ENCODE data around the gene MYL6B. TPM values are rescaled to one million over a fixed set of nuclear protein-coding genes. Genes with fewer than 3 reads are reported as not detected.

MYL6B gene
- total RNA-seq, 4 donors from 2014 or later, result 43.5 to 80.4 (median 59.1) TPM

GRCh38 chr12:56137853-56138571 is 14.4 kb upstream of the MYL6B start:
- WGBS, 2 donors, result 93 to 96% methylated on average over 14 of the region's 14 CpGs
- peaks cover 0 to 99% (median 61%) of the 10 kb centered on the region in 3 donors for H3K36me3 ChIP-seq
- no peak for DNase-seq (ENCODE audit: low spot score in 2 of 2)

GRCh38 chr12:56141946-56142784 is 10.2 kb upstream of the MYL6B start:
- no peak for DNase-seq (ENCODE audit: low spot score in 2 of 2)
- WGBS, 2 donors, result 87 to 88% methylated on average over 19 of the region's 19 CpGs
- peaks cover 0 to 19% (median 6%) of the 10 kb centered on the region in 4 donors for H3K4me1 ChIP-seq
- peak overlapping the region in 1 of 4 donors; percentile 65 for H3K27ac ChIP-seq
- peaks cover 0 to 84% (median 45%) of the 10 kb centered on the region in 3 donors for H3K36me3 ChIP-seq
- no peak overlapping the region for H3K4me3 ChIP-seq
- TF ChIP-seq, protein P1, sequence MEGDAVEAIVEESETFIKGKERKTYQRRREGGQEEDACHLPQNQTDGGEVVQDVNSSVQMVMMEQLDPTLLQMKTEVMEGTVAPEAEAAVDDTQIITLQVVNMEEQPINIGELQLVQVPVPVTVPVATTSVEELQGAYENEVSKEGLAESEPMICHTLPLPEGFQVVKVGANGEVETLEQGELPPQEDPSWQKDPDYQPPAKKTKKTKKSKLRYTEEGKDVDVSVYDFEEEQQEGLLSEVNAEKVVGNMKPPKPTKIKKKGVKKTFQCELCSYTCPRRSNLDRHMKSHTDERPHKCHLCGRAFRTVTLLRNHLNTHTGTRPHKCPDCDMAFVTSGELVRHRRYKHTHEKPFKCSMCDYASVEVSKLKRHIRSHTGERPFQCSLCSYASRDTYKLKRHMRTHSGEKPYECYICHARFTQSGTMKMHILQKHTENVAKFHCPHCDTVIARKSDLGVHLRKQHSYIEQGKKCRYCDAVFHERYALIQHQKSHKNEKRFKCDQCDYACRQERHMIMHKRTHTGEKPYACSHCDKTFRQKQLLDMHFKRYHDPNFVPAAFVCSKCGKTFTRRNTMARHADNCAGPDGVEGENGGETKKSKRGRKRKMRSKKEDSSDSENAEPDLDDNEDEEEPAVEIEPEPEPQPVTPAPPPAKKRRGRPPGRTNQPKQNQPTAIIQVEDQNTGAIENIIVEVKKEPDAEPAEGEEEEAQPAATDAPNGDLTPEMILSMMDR (IDR thresholded peaks at IDR 0.05), result no peak
- TF ChIP-seq POLR2A (IDR thresholded peaks at IDR 0.05), result no peak
- TF ChIP-seq EP300 (IDR thresholded peaks at IDR 0.05), result no peak
- no peaks in the 10 kb centered on the region for H3K9me3 ChIP-seq
- no peaks in the 10 kb centered on the region for H3K27me3 ChIP-seq

More at GRCh38 chr12:56137853-56138571, 14.4 kb upstream of the MYL6B start:
- TF ChIP-seq POLR2A (IDR thresholded peaks at IDR 0.05) (no peak), EP300 (IDR thresholded peaks at IDR 0.05) (no peak)
- TF ChIP-seq, protein P1 (IDR thresholded peaks at IDR 0.05), result no peak
- no peak overlapping the region for H3K4me3 ChIP-seq
- no peaks in the 10 kb centered on the region for H3K27me3 ChIP-seq
- H3K27ac ChIP-seq, result no peak overlapping the region
- H3K4me1 ChIP-seq, result no peaks in the 10 kb centered on the region
- no peaks in the 10 kb centered on the region for H3K9me3 ChIP-seq

GRCh38 chr12:56143217-56143616 is 9.2 kb upstream of the MYL6B start:
- DNase-seq (ENCODE audit: low spot score in 2 of 2), result no peak
- Histone ChIP-seq H3K4me1 (peaks cover 0 to 19% (median 6%) of the 10 kb centered on the region in 4 donors), H3K9me3 (no peaks in the 10 kb centered on the region), H3K27ac (peak overlapping the region in 1 of 4 donors; percentile 65), H3K36me3 (peaks cover 0 to 74% (median 37%) of the 10 kb centered on the region in 3 donors), H3K4me3 (no peak overlapping the region), H3K27me3 (no peaks in the 10 kb centered on the region)
- TF ChIP-seq POLR2A (IDR thresholded peaks at IDR 0.05), result no peak
- WGBS, 2 donors, result 69 to 74% methylated on average over 4 of the region's 4 CpGs

DNA sequence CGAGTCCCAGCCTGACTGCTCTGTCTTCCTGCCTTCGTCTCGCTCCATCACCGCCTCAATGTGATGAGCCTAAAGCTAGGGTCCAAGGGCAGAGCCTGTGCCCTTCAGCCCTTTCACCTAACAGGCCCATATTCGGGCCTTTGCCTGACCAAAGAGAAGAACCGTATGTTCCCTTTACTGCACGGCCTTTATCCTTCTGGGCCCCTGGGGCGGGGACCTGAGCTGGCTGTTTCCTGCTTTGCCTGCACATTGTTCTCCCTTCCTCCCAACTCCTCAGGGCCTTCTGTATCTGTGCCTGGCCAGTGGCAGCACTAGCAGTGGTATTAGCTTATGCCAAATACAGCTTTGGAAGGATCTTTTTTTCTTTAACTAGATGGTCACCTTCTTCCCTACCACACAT is 8.5 kb upstream of the MYL6B start:
- H3K27me3 ChIP-seq, result no peaks in the 10 kb centered on the region
- peak in 1 of 2 donors; percentile 30 for DNase-seq (ENCODE audit: low spot score in 2 of 2)
- peaks cover 0 to 67% (median 30%) of the 10 kb centered on the region in 3 donors for H3K36me3 ChIP-seq
- WGBS, 2 donors, result 70 to 74% methylated on average over 8 of the region's 8 CpGs
- peaks cover 0 to 19% (median 6%) of the 10 kb centered on the region in 4 donors for H3K4me1 ChIP-seq
- H3K27ac ChIP-seq, result peak overlapping the region in 1 of 4 donors; percentile 65
- TF ChIP-seq EP300 (IDR thresholded peaks at IDR 0.05) (peak in 1 of 2 donors; percentile 41), POLR2A (IDR thresholded peaks at IDR 0.05) (no peak)
- TF ChIP-seq, protein P1 (IDR thresholded peaks at IDR 0.05), result no peak
- no peaks in the 10 kb centered on the region for H3K9me3 ChIP-seq
- no peak overlapping the region for H3K4me3 ChIP-seq

GRCh38 chr12:56145217-56145616 is 7.2 kb upstream of the MYL6B start:
- Histone ChIP-seq H3K27ac (no peak overlapping the region), H3K4me3 (no peak overlapping the region), H3K36me3 (peaks cover 0 to 58% (median 22%) of the 10 kb centered on the region in 3 donors), H3K27me3 (no peaks in the 10 kb centered on the region), H3K9me3 (no peaks in the 10 kb centered on the region), H3K4me1 (peaks cover 0 to 20% (median 6%) of the 10 kb centered on the region in 4 donors)
- no peak for TF ChIP-seq POLR2A (IDR thresholded peaks at IDR 0.05)
- no peak for TF ChIP-seq EP300 (IDR thresholded peaks at IDR 0.05)
- TF ChIP-seq, protein P1 (IDR thresholded peaks at IDR 0.05), result no peak
- no peak for DNase-seq (ENCODE audit: low spot score in 2 of 2)
- WGBS, 2 donors, result 83 to 86% methylated on average over 3 of the region's 3 CpGs

All from tibial nerve (tissue), 4 donors.